Activated CD8-positive, alpha-beta memory T cell treated with anti-CD3 and anti-CD28 coated beads, Interleukin-2, amount 50 U/mL, for 24 hours (primary cell): Measurements from ENCODE around the gene CNTFR.
"Not testable (repeated sequence)": the region's sequence is repeated elsewhere in the genome, so short reads cannot be mapped to it uniquely, and the experiment has no call there.

ENCODE experiments used
- DNase-seq: peaks from one replicate; pipeline ENCODE4 v3.0.0-alpha.2; 2020; ENCODE audit errors: extremely low read depth

CNTFR gene

DNA sequence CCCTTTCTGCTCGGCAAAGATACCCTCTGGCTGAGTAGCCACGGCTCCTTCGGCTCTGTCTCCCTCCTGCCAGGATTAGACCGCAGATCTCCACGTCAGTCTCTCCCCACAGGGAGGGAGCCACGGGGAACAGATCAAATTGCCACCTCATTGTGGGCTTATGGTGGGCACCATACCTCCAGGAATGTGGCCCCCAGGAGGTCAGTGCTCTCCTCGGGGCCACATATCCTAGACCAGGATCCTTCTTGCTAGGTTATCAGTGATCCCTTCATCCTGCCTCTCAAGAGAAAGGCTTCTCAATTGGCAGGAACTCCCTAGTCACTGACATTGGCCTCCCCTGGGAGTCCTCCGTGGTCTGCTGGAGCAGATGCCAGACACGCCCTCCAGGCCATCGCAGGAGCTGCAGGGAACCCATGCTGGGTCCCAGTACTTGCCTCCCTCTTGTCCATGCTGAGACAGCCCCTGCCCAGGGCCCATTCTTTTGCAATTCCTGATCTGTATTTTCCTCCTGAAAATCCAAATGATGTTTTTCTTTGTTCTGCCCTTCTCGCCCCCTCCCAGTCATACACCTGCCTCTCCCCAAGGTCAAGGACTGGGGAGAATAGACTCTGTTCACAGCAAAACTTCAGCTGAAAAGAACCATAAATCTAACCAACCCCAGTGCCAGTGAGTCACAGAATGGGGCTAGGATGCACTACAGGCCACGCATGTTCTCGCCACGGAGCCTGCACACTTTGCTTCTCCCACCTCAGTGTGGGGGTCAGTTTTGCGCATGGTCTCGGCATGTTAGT lies 35.1 kb downstream of the CNTFR start:
- no peak for DNase-seq

DNA sequence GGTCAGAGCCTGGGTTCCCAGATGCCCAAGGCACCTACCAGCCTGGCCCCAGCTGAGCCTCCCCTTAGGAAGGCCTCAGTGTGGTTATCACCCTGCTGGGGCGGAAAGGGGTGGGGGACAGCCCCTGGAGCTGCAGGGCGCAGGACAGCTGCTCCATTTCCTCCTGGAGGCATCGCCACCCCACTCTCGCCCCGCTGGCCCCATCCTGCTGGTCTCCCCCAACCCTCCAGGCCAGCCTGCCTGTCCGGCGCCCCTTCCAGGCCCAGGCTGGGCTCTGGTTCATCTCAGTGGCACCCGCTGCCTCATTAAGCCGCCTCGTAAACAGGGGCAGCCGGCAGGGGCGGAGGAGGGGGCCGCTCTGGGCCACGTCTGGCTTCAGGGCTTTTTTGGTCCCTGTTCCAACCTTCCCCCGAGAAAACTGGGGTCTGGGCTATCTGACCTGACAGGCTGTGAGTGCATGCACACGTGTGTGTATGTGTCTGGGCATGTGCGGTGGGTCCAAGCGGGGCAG lies 36.0 kb downstream of the CNTFR start:
- no peak for DNase-seq

DNA sequence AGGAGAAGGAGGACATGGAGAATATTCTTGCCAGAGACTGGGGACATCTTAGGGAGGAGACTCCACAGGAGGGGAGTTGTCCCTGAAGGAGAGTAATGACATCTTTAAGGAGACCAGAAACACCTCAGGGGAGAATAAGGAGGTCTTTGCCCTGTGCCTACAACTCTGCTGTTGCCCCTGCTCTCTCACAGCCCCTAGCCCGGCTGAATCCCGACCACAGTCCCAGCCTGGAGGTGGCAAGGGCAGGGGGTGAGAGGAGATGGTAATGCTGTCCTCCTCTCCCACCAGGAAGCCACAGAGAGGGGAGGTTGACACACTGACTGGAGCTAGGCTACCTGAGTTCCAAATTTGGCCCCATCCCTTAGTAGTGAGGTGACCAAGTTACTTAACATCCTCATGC lies 36.5 kb downstream of the CNTFR start:
- no peak for DNase-seq

DNA sequence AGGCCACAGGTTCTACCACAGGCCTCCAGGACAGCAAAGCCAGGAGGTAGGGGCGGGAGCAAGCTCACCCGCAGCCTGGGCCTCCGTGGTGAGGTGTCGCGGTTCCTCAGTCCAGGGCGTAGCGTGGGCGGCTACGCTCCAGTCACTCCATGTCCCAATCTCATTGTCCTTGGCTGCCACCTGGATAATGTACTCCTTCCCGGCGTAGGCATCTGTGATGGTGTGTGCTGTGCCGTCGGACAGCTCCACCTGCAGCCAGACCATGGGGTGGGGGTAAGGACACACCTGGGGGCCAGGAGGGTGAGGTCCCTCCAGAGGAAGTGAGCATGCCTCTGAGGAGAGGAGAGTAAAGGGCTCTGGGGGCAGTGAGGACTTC lies 36.9 kb downstream of the CNTFR start:
- no peak for DNase-seq

DNA sequence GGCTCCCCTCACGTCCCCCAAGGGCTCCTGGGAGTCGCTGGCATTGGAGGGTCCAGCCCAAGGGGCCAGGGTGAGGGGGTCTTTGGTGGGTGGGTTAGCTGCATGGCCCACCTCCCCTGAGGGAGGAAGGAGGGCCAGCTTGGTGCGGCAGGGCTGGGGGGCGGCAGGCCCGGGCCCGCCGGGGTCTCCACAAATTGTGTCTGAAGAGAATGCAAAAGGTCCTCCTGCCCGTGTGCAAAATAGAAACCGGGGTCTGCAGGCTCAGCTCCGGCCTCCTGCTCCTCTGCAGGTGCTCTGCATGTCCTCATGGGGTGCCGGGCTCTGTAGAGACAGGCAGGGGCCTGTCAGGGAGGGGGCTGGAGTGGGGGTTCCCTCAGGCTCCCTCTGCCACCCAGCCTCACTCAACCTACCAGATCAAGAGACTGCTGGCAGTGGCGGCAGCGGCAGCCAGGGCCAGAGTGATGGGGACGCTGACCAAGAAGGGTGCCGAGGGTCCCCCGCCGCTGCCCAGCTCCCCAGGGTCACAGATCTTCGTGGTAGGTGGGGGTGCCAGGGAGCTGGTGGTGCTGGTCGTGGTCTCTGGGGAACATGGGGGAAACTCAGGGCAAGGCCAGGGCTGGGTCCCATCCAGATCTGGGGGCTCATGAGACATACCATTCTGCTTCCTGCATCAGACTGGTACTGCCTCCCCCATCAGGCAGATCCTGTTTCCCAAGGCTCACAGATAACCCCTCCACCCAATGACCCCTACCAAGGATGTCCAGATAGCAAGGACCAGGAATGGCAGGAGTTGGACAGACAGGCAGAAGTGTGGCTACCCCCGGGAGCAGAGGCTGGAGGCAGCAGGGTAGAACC lies 37.5 kb downstream of the CNTFR start:
- no peak for DNase-seq

DNA sequence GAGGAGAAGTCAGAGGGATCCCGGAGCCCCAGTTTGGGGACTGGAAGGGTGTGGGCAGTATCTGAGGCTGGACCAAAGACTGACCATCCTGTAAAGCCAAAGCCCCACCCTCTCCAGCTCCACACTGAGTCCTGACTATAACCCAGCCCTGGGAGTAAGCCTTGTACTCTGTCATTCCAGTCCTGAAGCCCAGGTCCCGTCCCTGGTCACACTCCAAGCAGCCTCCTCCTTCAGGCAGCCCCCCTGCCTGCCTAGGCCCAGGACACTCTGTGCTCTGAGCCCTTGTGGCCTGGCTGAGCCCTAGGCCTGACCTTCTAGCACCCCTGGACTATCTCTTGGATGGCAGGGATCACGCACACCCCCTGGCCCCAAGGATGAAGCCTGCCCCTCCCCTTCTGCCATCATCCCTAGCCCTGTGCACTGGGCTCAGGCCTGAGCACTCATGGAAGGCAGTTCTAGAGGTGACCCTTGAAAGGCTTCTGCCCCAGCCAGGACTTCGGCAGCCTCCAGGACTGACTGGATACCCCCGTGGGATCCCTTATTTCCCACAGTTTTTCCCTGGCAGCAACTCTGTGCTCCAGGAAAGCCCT lies 38.7 kb downstream of the CNTFR start:
- no peak for DNase-seq

DNA sequence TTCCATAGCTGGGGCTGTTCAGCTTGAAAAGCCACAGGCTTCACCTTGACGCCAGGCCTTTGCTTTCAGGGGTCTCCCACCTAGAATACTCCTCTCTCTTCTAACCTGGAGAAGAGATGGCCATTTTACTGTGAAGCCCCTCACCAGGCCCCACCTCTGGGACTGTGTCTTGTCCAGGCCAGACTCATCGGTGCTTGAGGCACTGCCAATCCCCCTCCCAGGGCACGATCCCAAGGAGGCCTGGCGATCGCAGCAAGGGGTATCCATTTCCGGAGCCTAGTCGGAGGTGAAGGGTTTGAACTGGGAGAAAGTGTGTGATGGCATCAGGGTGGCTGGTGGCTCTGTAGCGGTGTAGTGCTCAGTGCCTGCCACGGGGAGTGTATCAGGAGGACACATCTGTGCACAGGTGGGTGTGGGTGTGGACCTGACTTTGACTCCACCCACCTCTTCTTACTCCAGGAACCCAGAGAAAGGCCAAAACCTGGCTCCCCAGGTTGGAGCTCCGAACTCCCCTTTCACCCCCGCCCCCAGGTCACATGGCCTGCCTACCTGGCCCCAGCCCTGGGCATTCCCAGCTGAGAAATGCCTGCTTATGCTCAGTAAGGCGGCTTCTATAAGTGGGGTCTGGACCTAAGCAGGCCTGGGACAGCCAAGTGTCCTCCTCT lies 39.4 kb downstream of the CNTFR start:
- no peak for DNase-seq

DNA sequence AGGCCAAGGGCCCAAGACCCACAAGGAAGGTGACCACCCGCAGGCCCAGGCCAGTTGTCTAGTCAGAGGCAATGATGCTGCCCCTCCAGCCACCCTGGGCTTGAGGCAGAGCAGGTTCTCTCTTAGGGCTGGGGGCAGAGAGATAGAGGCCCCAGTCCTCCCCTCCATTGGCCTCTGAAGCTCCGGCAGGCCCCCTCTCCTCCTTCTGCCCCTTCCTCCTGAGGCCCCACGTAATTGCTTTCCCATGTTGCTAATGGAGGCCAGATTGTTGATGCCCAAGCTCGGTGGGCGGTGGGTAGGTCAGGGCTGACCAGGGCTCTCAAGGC lies 40.2 kb downstream of the CNTFR start:
- no peak for DNase-seq

DNA sequence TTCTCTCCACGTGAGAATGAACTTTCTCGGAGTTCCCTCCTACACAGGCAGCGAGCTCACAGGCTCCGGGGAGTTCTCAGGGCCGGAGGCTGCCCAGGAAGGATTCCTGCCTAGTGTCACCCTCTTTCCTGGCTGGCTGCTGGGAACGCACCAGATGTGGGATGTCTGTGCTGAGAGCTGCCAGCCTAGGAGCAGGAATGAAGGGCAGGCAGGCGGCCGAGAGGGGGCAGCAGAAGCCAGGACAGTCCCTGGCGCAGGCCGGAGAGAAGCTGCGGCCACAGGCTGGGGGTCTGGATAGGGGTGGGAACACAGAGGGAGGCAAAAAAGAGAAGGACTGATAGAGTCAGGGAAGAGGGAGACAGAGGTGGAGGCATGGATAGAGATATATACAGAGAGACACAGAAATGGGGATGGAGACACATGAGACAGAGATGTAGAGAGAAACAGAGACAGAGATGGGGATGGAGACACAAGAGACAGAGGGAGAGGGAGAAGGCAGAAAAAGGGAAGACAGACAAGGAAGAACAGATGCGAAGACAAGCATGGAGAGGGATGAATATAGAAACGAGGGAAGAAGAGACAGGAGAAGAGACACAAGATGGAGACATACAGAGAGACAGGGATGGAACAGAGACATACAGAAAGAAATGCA lies 41.4 kb downstream of the CNTFR start:
- DNase-seq = no peak

DNA sequence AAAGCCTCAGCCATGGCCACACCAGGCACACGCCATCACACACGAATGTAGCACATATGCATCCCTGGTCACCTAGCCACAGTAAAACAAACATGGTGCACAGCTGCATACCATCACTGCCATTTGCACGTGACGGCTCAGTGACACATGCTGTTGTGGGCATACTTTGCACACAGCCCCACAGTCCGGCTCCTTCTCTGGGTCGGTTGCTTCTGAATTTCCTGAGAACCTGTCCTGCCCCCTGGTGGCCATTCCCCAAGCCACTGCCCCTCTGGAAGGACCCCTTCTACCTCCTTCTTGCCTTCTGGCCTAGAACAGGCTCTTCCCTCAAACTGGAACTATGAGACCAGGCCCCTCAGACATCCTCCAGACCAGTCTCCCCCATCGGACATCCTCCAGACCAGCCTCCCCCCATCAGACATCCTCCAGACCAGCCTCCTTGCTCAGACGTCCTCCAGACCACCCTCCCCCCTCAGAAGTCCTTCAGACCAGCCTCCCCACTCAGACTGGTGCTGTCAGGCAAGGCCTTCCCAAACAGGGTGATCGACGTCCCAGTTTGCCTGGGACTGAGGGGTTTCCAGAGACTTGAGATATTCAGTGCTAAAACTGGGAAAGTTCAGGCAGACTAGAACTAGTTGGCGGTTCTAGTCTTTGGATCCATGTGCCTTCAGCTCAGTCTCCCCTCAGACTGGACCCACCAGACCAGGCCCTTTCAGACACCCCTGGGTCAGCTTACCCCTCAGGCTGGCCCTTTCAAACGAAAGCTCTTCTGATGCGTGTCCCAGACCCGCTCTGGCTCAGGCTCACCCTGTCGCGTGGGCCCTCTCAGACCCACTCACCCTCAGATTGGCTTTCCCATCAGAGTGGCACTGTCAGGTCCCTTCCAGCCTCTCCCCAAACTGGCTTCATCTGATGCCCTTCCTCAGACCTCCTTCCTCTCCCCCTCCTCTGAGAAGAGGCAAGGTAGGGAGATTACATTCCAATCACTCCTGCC lies 42.4 kb downstream of the CNTFR start:
- no peak for DNase-seq

DNA sequence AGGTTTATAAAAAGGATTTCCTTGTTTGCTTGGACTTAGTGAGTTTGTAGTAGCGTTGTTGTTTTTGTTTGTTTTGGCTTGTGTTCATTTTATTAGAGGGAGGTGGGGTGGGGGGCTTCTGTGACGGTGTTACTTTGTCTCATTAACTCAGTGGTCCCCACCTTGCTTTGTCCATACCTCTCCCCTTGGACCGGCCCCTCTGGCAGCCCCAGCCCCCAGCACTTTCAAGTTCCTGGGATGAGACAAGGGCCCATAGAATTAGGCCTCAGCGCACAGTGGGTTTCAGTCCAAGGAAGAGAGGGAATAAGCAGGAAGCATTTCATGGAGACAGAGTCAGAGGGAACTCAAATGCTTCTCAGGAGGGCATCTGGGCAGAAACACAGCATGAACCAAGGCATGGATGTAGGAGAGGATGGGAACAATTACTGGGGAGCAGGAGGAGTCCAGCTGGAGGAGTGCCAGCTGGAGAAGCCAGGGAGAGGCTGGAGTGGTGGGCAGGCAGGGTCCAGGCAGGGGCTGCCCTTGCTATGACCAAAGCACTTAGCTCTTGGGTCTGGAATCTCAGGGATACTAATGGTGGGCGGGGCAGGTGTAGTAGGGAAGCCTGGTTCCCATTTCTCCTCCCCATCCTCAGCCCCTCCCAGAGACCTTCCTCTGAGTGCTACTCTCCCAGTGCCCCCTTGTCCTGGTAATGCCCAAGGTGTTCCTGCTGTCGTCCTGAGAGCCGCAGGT lies 43.3 kb downstream of the CNTFR start:
- no peak for DNase-seq

DNA sequence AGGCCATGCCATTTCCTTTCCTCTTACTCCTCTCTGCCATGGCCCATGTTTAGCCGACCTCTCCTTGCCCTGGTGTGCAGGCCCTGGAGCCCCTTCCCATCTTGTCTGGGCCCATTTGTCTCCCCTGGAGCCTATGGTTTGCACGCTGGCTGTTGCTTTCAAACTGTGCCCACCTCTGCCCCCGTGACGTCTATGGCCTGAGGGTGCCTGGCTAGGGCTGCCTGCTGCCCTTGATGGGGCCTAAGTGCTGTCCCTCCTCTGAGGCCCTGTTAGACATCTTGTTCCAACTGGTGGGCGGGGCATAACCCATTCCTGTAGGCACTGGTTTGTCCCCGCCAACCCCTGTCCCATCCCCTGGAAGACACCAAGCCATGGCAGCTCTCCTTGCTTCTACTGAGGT lies 44.0 kb downstream of the CNTFR start:
- DNase-seq = no peak

DNA sequence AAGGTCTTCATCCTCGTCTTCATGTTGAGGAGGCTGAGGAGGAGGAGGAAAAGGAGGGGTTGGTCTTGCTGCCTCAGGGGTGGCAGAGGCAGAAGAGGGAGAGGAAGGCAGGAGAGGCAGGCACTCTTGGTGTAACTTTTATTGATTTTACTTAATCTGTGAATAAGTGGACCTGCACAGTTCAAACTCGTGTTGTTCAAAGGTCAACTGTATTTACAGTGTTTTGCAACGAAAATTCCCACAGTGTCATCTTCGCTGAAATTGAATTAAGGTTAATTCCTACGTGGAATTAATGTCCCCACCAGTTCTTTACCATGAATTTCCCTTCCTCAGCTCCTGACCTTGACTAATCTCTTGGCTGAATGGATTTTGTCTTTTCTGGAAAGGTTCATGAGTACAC lies 45.5 kb downstream of the CNTFR start:
- no peak for DNase-seq

DNA sequence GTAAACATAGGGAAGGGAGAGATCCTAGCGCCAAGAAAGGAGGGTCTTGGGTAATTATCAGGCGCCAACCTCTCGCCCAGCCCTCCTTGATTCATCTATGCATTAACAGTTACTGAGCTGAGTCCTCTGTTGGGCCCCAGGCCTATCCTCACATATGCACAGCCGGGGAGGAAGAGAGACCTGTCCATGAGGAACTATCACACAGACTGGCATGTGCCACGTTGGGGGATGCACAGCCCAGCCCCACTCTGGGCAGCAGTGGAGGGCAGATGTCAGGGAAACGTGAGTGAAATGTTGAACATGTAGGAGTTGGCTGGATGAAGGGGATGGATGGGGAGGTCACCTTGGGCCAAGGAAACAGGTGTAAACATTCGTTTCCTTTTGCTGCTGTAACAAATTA lies 48.0 kb downstream of the CNTFR start:
- DNase-seq = no peak

DNA sequence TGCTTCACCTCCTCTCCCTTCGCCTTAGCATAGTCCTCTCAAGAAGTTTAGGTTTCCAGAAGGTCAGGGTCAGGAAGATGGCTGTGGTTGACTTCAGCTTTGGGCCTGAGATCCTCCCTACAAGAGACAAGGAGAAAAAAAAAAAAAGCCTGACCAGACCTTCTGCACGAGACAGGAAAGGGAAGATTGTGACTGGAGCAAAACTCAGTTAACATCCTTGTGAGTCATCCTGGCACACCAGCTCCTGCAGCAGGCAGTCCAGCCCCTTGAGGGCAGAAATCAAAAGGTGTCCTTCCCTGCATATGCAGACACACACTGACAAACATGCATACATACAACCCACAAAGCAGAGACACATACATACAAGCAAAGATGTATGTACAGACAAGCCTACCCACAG lies 48.7 kb downstream of the CNTFR start:
- no peak for DNase-seq

DNA sequence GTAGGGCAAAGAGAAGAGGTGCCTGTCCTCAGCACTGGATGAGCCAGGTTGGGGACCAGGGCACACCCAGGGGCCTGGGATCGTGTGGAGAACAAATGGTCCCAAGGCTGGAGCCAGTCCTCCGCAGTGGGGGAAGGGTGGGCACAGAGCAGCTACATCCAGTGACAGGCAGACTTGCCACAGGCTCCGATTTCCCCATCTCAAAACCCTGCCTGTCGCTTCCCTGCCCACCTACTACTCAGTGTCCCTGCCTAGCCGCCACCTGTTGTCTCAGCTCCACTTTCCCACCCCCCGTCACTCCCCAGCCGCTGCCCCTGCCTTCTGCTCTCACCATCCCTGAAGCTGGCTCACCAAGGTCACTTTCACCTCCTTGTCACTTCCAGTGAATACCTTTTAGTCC lies 52.8 kb downstream of the CNTFR start:
- no peak for DNase-seq

DNA sequence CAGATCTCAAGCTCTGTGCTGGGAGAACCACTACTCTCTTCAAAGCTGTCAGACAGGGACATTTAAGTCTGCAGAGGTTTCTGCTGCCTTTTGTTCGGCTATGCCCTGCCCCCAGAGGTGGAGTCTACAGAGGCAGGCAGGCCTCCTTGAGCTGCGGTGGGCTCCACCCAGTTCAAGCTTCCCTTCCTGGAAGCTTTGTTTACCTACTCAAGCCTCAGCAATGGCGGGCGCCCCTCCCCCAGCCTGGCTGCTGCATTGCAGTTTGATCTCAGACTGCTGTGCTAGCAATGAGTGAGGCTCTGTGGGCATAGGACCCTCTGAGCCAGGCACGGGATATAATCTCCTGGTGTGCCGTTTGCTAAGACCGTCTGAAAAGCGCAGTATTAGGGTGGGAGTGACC lies 57.5 kb downstream of the CNTFR start:
- not testable (repeated sequence) for DNase-seq

DNA sequence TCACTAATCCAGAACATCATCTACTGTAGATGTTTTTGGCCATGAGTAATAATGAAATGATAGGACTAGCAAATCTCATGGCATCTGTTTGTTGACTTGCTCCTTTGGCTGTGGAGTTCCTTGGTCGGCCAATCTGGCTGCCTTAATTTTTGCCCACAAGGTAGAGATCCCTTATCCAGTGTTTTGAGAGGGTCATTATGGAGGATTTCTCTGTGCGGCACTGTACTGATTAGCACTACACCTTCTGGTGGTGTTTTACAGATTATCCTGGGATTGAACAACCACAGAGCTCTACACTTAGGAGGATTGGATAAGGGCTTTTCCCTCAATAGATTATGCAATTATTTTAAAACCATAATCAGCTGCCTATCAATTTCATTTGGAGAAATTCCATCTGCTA lies 63.5 kb downstream of the CNTFR start:
- DNase-seq = no peak

DNA sequence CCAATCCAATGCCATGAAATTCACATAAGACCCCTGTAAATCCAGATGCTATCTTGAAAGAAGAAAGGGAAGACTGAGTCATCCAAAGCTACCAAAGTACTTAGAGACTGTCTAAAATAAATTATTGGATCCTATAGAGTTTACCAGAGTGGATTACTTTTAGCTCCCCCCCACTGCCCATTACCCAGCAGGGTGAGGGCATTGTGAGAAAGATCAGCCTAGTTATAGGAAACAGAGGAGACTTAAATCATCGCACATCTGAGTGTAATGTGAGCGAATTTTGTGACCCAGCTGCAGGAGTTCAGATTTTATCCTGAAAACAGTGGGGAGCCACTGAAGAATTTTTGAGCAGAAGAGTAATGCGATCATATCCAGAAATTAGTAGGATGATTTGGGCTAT lies 65.2 kb downstream of the CNTFR start:
- DNase-seq = no peak
